ENCODE data around the gene LRRC41. TPM values are rescaled to one million over a fixed set of nuclear protein-coding genes. Genes with fewer than 3 reads are reported as not detected.
"Not testable (repeated sequence)": the region's sequence is repeated elsewhere in the genome, so short reads cannot be mapped to it uniquely, and the experiment has no call there.

The LRRC41 gene
- total RNA-seq, 1 donor = 96.7 TPM

GRCh38 chr1:46328182-46328581, 24.8 kb upstream of the LRRC41 start:
- DNase-seq (ENCODE audit: low read depth in 2 of 3, low spot score in 2 of 3) = not testable (repeated sequence)

DNA sequence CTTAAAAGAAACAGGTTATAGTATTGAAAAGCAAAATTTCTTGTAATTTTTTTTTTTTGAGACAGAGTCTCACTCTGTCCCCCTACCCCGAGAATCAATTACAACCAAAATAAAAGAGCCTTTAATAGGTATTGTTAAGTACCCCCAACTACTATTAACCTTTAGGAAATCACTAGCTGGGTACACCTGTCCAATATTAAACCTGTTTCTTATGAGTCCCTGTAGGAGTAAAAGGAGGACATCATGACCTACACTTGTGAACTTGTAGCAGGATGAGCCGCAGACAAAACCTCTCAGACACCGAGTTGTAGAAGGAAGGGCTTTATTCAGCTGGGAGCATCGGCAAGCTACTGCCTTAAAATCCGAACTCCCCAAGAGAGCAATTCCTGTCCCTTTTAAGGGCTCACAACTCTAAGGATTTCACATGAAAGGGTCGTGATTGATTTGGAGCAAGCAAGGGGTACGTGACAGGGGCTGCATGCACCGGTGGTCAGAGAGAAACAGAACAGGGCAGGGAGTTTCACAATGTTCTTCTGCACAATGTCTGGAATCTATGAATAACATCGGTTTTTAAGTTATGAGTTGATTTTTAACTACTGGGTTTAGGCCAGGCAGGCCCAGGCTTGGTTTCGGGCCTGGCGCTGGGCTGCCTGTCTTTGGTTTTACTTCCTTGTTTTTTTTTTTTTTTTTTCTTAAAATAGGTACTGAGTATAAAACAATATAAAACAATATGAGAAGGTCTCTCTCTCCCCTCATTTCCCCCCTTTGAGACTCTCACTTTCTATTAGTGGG, 22.1 kb upstream of the LRRC41 start:
- not testable (repeated sequence) for DNase-seq (ENCODE audit: low read depth in 2 of 3, low spot score in 2 of 3)

- DNase-seq (ENCODE audit: low read depth in 2 of 3, low spot score in 2 of 3) = not testable (repeated sequence)
These were observed 18.8 kb upstream of the LRRC41 start for GRCh38 chr1:46322191-46322590.

DNA sequence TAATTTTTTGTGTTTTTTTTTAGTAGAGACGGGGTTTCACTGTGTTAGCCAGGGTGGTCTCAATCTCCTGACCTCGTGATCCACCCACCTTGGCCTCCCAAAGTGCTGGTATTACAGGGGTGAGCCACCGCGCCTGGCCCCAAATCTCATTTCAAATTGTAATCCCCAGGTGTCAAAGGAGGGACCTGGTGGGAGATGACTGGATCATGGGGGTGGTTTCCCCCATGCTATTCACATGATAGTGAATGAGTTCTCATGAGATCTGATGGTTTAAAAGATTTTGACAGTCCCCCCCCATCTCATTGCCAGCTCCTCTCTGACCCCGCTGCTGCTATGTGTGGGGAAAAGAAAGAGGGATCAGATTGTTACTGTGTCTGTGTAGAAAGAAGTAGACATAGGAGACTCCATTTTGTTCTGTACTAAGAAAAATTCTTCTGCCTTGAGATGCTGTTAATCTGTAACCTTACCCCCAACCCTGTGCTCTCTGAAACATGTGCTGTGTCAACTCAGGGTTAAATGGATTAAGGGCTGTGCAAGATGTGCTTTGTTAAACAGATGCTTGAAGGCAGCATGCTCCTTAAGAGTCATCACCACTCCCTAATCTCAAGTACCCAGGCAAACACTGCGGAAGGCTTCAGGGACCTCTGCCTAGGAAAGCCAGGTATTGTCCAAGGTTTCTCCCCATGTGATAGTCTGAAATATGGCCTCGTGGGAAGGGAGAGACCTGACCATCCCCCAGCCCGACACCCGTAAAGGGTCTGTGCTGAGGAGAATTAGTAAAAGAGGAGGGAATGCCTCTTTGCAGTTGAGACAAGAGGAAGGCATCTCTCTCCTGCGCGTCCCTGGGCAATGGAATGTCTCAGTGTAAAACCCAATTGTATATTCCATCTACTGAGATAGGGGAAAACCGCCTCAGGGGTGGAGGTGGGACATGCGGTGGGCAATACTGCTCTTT, 16.8 kb upstream of the LRRC41 start:
- DNase-seq (ENCODE audit: low read depth in 2 of 3, low spot score in 2 of 3) = not testable (repeated sequence)

GRCh38 chr1:46319301-46319700, 15.9 kb upstream of the LRRC41 start:
- DNase-seq (ENCODE audit: low read depth in 2 of 3, low spot score in 2 of 3) = not testable (repeated sequence)

GRCh38 chr1:46317323-46317722, 13.9 kb upstream of the LRRC41 start:
- DNase-seq (ENCODE audit: low read depth in 2 of 3, low spot score in 2 of 3) = no peak

- DNase-seq (ENCODE audit: low read depth in 2 of 3, low spot score in 2 of 3) = no peak
These were observed 12.4 kb upstream of the LRRC41 start for GRCh38 chr1:46315669-46316403.

- DNase-seq (ENCODE audit: low read depth in 2 of 3, low spot score in 2 of 3) = no peak
These were observed 6.9 kb upstream of the LRRC41 start for GRCh38 chr1:46310321-46310720.

DNA sequence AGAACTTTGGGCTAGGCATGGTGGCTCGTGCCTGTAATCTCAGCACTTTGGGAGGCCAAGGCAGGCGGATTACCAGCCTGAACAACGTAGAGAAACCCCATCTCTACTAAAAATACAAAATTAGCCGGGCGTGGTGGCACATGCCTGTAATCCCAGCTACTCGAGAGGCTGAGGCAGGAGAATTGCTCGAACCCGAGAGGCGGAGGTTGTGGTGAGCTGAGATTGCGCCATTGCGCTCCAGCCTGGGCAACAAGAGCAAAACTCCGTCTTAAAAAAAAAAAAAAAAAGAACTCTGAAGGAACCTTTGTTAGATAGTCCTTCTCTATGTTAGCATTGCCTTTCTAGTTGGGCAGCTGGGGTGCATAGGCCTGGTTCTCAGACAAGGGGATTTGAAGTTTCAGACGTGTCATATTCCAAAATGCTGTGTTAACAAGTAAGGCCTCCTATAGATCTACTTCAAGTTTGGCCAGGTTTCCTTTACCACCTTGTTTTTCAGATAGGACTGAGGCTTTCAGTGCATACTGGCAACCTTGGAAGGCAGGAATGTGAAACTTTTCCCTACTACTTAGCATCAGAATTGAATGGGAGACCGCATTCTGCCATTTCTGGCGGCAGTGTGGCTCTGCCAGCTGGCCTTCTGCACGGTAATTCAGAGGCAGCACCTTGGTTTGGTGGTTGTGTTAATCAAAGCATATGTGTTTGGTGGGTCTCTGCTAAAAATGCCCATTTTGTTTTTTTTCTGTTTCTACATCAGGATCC, 6.2 kb upstream of the LRRC41 start:
- DNase-seq (ENCODE audit: low read depth in 2 of 3, low spot score in 2 of 3) = no peak

GRCh38 chr1:46306159-46306530, 2.7 kb upstream of the LRRC41 start:
- no peak for DNase-seq (ENCODE audit: low read depth in 2 of 3, low spot score in 2 of 3)

- peak in 1 of 3 donors; percentile 16 for DNase-seq (ENCODE audit: low read depth in 2 of 3, low spot score in 2 of 3)
These were observed 483 bp upstream of the LRRC41 start for GRCh38 chr1:46303872-46304326.

DNA sequence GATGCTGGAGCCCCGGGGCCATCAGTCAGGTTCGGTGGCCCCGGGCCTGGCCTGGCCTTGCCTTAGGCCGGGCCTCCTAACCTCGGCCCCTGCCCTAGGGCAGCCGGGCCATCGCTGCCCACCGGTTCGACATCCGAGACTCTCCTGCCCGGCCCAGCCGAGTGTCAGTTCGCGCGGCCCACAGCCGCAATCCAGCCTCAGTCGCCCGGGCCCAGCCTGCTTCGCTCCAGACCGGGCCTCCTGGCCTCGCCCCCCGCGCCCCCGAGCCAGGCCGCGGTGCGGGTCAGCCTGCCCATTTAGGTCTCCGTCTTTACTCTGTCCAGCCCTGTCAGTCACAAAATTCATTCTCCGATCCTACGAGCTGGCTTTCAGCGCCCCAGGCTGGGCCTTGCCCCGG, 777 bp downstream of the LRRC41 start:
- DNase-seq (ENCODE audit: low read depth in 2 of 3, low spot score in 2 of 3) = peak in 2 of 3 donors; percentile 29 to 36

DNA sequence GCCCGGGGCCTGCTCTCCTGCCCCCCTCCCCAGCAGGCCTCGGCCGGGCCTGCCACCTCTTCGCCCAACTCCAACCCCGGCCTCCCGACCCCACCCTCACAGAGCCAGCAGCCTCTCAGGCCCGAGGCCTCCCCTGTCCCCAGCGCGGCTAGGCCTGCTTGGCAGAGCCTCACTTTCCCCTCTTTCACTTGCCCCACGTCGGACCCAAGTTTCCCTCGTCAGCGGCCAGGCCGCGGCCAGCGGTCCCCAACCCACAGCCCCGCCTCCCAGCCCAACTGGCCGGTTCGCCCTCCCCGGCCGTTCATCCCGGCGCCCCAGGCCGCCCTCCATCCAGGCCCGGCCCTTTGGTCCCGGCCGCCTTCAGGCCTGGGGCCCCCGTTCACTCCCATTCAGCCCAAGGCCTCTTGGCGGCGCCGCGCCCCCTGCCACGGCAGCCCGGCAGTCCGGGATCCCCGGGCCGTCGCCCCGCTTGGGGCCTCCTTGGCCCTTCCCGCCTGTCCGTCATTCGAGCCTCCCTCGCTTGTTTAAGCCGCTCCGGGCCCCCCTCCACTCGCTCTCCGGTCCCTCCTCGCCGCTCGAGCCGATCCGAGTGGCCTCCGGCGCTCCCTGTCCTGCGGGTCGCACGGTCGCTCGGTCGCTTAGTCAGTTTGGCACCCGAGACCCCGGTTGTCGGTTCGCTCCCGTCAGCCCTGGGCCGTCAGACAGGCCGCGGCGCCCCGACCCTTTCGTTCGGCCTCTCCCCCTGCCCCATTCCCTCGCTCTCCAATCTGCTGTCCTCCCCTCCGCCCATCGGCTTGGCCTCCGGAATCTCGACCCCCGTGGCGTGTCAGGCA, 1.4 kb downstream of the LRRC41 start:
- DNase-seq (ENCODE audit: low read depth in 2 of 3, low spot score in 2 of 3) = peak; percentile 22 to 64 (median 59)

DNA sequence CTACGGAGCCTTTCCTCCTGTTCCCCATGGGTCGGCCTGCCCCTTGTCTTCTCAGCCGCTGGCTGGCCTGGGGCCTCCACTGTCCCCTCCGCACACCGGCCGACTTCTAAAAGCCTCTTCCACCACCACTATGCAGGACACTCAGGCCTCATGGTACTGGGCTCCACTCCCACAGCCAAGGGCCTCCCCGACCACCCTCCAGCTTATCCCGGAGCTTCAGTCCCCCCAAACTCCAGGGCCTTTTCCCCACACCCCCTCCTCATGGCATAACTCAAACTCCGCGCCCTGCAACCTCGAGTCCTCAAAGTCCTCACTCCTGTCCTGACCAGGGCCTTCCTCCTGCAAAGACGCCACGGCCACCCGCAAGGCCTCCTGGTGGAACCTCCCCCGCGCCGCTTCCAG, 2.0 kb downstream of the LRRC41 start:
- DNase-seq (ENCODE audit: low read depth in 2 of 3, low spot score in 2 of 3) = no peak

DNA sequence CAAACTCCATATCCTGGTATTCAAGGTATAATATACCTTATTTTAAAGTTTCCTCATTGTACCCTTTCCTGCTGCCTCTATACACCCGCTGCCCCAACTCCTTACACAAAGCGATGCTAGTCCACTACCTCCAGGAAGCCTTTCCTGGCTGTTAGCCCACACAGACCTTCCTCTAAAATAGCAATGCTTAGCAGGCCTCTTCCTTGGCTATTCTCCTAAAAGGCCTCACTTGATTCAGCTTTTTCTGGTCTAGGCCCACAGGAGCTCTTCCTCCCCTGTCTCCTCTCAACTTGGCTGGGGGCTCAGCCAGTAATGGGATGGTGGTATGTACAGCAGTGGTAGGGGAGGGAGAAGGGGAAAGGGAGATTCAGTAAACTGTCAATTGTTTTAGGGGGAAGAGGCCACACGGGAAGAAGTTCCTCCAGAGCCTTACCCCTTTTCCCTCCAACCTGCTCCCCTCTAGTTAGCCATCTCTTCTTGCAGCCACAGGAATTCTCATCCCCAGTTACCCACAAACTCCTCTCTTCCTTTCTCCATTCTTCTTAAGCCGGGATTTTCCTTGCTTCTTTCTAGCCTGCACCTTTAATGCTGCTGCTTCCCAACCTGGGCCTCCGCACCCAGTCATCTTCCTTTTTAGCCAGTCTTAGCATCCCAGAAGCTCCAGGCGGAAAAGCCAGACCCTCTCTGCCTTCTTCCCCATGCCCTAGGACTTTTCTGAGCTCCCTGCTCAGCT, 2.6 kb downstream of the LRRC41 start:
- no peak for DNase-seq (ENCODE audit: low read depth in 2 of 3, low spot score in 2 of 3)

DNA sequence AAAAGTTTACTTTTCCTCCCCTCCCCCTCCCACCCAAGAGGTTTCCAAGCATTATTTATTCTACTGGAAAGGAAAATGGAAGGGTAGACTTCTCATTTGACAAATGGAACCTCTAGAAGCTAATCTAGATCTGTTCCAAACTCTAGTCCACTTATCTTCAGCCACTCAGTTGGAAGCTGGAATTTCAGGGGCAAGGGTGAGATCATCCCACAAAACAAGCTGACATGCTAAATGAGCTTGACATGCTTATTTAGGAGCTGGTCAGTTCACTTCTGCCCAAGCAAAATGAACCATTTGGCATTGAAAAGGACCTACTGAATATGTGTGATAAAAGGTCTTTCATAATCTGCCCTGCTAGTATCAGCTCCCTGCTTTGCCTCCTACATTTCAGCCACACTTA, 5.0 kb downstream of the LRRC41 start:
- no peak for DNase-seq (ENCODE audit: low read depth in 2 of 3, low spot score in 2 of 3)

- no peak for DNase-seq (ENCODE audit: low read depth in 2 of 3, low spot score in 2 of 3)
These were observed 8.1 kb downstream of the LRRC41 start for GRCh38 chr1:46295306-46295705.

DNA sequence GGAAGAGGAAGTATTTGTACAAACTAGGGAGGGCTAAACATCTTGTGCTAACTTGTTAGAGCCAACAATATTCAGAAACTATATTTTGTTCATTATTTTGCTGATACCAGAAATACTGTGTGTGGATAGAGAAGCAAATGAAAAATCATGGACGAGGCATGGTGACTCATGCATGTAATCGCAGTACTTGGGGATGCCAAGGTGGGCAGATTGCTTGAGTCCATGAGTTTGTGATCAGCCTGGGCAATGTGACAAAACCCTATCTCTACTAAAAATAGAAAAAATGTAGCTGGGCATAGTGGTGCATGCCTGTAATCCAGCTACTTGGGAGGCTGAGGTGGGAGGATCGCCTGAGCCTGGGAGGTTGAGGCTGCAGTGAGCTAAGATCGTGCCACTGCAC, 13.4 kb downstream of the LRRC41 start:
- DNase-seq (ENCODE audit: low read depth in 2 of 3, low spot score in 2 of 3) = no peak

- DNase-seq (ENCODE audit: low read depth in 2 of 3, low spot score in 2 of 3) = no peak
These were observed 14.3 kb downstream of the LRRC41 start for GRCh38 chr1:46289134-46289494.
